ENCODE results near the gene MTREX. TPM values are rescaled to one million over a fixed set of nuclear protein-coding genes. Genes with fewer than 3 reads are reported as not detected.

MTREX gene
- 10 to 100 TPM; 19.1 to 21.2 TPM for polyA plus RNA-seq

DNA sequence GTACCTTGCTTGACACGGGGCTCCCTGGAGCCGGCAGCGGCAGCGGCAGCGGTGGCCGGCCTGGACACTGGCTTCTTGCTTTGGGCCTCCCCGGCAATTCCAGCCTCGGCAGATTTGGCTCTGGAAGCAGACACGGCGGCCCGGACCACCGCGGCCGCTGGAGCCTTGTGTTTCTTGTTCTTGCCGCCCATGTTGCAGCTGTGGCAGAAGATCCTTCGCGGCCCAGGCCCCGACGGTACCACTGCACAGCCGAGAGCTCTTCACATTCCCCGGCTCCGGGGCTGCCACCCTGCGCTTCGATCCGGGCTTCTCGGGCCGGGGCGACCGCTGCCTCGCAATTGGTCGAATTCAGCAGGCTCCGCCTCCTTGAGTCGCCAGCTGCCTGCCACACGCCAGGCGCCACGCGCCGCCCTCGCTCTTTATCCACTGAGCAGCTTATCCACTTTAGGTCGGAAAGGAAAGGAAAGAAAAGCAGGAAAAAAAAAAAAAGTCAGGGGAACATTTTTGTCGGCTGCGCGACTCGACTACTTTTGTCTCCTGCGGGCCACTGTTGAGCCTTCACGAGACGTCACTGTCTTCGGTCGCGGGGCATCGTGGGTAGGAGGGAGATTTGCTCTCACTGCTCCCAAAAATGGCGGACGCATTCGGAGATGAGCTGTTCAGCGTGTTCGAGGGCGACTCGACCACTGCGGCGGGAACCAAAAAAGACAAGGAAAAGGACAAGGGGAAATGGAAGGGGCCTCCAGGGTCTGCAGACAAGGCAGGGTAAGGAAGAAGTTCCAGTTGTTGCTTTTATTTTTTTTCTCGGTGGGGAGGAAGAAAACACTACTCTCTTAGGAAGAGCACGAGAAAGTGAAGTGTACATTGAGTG, at the start of gene MTREX, which contains the start of gene DHX29:
Gene MTREX (plus strand): TSS at position 607 of the 871 bp plus-strand sequence. CDS start 25 bp downstream, at position 632.
Gene DHX29 (minus strand): TSS at position 312 of the 871 bp plus-strand sequence. CDS start 121 bp downstream, at position 191.
- peak within 1 kb of the TSS; percentile 73 to 84 for H3K4me3 ChIP-seq (ENCODE audit: low read depth in 1 of 2, low read length in 2 of 2)
- H3K4me1 ChIP-seq (ENCODE audit: control insufficient read depth in 2 of 2, insufficient read depth in 2 of 2, low read length in 1 of 2): no peaks in the 10 kb centered on the region
- WGBS, 2 donors: 0 to 1% methylated on average over 62 of the region's 62 CpGs
- peak within 1 kb of the TSS; percentile 92 to 99 for H3K27ac ChIP-seq (ENCODE audit: low read depth in 2 of 2, low read length in 1 of 2)
- no peaks in the 10 kb centered on the region for H3K27me3 ChIP-seq (ENCODE audit: control insufficient read depth in 1 of 2, insufficient read depth in 2 of 2, low read length in 2 of 2)
- no peaks in the 10 kb centered on the region for H3K9me3 ChIP-seq (ENCODE audit: control insufficient read depth in 2 of 2, insufficient read depth in 1 of 2, low read depth in 1 of 2, low read length in 1 of 2)
- H3K36me3 ChIP-seq (ENCODE audit: control insufficient read depth in 2 of 2, insufficient read depth in 2 of 2, low read length in 1 of 2): no peaks in the 10 kb centered on the region

DNA sequence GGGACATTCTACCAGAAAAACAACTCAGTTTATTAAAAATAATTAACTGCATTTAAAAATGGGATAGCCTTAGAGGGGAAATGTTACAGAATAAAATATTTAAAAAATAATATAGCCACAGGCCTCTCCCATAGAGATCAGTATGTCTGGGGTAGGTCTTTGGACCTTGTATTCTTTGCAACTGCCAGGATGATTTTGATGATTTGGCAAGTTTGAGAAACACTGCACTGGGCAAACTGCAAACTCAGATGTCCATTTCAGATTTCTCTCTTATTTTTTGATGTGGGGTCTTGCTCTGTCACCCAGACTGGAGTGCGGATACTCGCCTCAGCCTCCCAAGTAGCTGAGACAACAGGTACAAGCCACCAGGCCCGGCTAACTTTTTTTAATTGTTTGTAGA, 49.5 kb upstream of the MTREX start:
- Histone ChIP-seq H3K27ac (ENCODE audit: low read depth in 2 of 2, low read length in 1 of 2) (no peak overlapping the region), H3K4me3 (ENCODE audit: low read depth in 1 of 2, low read length in 2 of 2) (no peak overlapping the region), H3K36me3 (ENCODE audit: control insufficient read depth in 2 of 2, insufficient read depth in 2 of 2, low read length in 1 of 2) (peaks cover 3 to 5% of the 10 kb centered on the region in 2 donors), H3K9me3 (ENCODE audit: control insufficient read depth in 2 of 2, insufficient read depth in 1 of 2, low read depth in 1 of 2, low read length in 1 of 2) (no peaks in the 10 kb centered on the region), H3K4me1 (ENCODE audit: control insufficient read depth in 2 of 2, insufficient read depth in 2 of 2, low read length in 1 of 2) (no peaks in the 10 kb centered on the region), H3K27me3 (ENCODE audit: control insufficient read depth in 1 of 2, insufficient read depth in 2 of 2, low read length in 2 of 2) (no peaks in the 10 kb centered on the region)
- 93 to 95% methylated on average over 3 of the region's 3 CpGs for WGBS, 2 donors

DNA sequence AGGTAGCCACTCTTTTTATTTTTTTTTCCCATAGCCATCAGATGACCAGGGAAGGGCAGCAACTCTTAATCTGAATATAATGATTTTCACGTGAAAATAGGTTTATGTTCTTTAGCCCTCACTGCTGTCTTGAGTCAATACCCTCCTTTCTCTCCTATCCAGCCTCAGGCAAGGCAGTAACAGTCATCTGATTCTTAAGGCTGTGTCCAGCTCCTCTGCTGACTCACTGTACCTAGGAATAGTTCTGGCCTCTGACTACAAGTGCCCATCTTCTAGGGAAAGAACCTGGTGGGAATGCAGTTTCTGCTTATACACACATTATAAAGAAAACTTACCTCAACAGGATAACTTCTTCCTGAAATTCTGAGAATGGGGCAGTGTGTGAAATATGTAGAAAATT, 31.0 kb upstream of the MTREX start:
- H3K27ac ChIP-seq (ENCODE audit: low read depth in 2 of 2, low read length in 1 of 2): no peak overlapping the region
- 67 to 87% methylated on average over 1 of the region's 1 CpG for WGBS, 2 donors
- no peaks in the 10 kb centered on the region for H3K4me1 ChIP-seq (ENCODE audit: control insufficient read depth in 2 of 2, insufficient read depth in 2 of 2, low read length in 1 of 2)
- H3K4me3 ChIP-seq (ENCODE audit: low read depth in 1 of 2, low read length in 2 of 2): no peak overlapping the region
- H3K27me3 ChIP-seq (ENCODE audit: control insufficient read depth in 1 of 2, insufficient read depth in 2 of 2, low read length in 2 of 2): no peaks in the 10 kb centered on the region
- H3K36me3 ChIP-seq (ENCODE audit: control insufficient read depth in 2 of 2, insufficient read depth in 2 of 2, low read length in 1 of 2): peaks cover 10% of the 10 kb centered on the region in 2 donors
- H3K9me3 ChIP-seq (ENCODE audit: control insufficient read depth in 2 of 2, insufficient read depth in 1 of 2, low read depth in 1 of 2, low read length in 1 of 2): no peaks in the 10 kb centered on the region

DNA sequence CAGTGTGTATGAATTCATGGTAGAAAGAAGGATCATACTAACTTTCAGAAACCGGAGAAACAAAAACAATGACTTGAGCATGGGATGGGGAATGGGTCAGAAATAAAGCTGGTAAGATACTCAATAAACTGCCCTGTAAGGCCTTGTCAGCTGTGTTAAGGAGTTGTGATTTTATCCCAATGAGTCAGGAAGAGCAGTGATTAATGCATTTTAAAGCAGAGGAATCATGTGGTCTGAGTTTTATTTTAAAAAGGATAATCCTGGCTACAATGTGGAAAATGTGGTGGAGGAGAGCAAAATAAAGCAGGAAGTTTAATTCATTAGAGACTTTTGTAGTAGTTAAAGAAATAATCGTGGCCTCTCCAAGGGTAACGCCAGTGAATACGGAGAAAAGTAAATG, 29.0 kb upstream of the MTREX start:
- Histone ChIP-seq H3K9me3 (ENCODE audit: control insufficient read depth in 2 of 2, insufficient read depth in 1 of 2, low read depth in 1 of 2, low read length in 1 of 2) (no peaks in the 10 kb centered on the region), H3K36me3 (ENCODE audit: control insufficient read depth in 2 of 2, insufficient read depth in 2 of 2, low read length in 1 of 2) (peaks cover 8 to 12% of the 10 kb centered on the region in 2 donors), H3K27ac (ENCODE audit: low read depth in 2 of 2, low read length in 1 of 2) (no peak overlapping the region), H3K4me3 (ENCODE audit: low read depth in 1 of 2, low read length in 2 of 2) (no peak overlapping the region), H3K4me1 (ENCODE audit: control insufficient read depth in 2 of 2, insufficient read depth in 2 of 2, low read length in 1 of 2) (no peaks in the 10 kb centered on the region), H3K27me3 (ENCODE audit: control insufficient read depth in 1 of 2, insufficient read depth in 2 of 2, low read length in 2 of 2) (no peaks in the 10 kb centered on the region)
- 85 to 95% methylated on average over 4 of the region's 4 CpGs for WGBS, 2 donors

DNA sequence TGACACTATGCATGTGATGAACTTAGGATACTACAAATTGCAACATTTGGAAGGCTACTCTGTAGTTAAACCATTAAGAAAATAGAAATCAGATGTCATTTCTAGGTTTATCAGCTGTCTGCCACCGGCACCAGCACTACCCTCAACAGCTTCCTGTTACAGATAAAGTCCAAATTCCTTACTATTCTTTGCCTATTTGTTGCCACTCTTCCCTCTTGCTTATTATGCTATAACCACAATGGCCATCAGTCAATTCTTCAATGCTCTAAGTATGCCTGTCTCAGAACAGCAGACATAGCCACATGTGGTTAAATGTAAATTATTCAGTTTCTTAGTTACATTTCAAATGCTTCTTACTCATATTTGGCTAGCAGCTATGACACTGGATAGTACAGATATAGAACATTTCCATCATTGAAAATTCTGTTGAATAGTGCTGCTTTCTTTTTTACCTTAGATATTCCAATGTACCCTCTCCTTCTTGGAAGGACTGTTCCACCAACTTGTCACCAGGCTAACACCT, 21.3 kb upstream of the MTREX start:
- no peaks in the 10 kb centered on the region for H3K9me3 ChIP-seq (ENCODE audit: control insufficient read depth in 2 of 2, insufficient read depth in 1 of 2, low read depth in 1 of 2, low read length in 1 of 2)
- H3K4me1 ChIP-seq (ENCODE audit: control insufficient read depth in 2 of 2, insufficient read depth in 2 of 2, low read length in 1 of 2): no peaks in the 10 kb centered on the region
- WGBS, 2 donors: 65 to 85% methylated on average over 1 of the region's 1 CpG
- H3K4me3 ChIP-seq (ENCODE audit: low read depth in 1 of 2, low read length in 2 of 2): no peak overlapping the region
- H3K27ac ChIP-seq (ENCODE audit: low read depth in 2 of 2, low read length in 1 of 2): no peak overlapping the region
- H3K36me3 ChIP-seq (ENCODE audit: control insufficient read depth in 2 of 2, insufficient read depth in 2 of 2, low read length in 1 of 2): peaks cover 2 to 5% of the 10 kb centered on the region in 2 donors
- no peaks in the 10 kb centered on the region for H3K27me3 ChIP-seq (ENCODE audit: control insufficient read depth in 1 of 2, insufficient read depth in 2 of 2, low read length in 2 of 2)

DNA sequence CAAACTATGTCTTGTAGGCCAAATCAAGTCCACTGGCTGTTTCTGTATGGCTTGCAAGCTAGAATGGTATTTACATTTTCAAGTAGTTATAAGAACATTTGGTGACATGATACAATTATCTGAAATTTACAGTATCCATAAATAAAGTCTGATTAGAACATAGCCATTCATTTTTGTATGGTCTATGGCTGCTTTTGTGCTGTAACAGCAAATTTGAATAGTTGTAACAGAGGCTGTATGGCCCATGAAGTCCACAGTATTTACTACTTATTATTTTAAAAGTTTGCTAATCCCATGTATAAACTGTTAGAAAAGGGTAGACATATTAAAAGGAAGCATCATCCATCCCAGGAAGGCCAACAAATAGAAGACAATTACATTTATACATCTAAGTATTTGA, 18.0 kb upstream of the MTREX start:
- Histone ChIP-seq H3K36me3 (ENCODE audit: control insufficient read depth in 2 of 2, insufficient read depth in 2 of 2, low read length in 1 of 2) (peaks cover 1 to 4% of the 10 kb centered on the region in 2 donors), H3K4me1 (ENCODE audit: control insufficient read depth in 2 of 2, insufficient read depth in 2 of 2, low read length in 1 of 2) (no peaks in the 10 kb centered on the region), H3K9me3 (ENCODE audit: control insufficient read depth in 2 of 2, insufficient read depth in 1 of 2, low read depth in 1 of 2, low read length in 1 of 2) (peaks cover 0 to under 1% of the 10 kb centered on the region in 2 donors), H3K27me3 (ENCODE audit: control insufficient read depth in 1 of 2, insufficient read depth in 2 of 2, low read length in 2 of 2) (no peaks in the 10 kb centered on the region), H3K27ac (ENCODE audit: low read depth in 2 of 2, low read length in 1 of 2) (no peak overlapping the region), H3K4me3 (ENCODE audit: low read depth in 1 of 2, low read length in 2 of 2) (no peak overlapping the region)

DNA sequence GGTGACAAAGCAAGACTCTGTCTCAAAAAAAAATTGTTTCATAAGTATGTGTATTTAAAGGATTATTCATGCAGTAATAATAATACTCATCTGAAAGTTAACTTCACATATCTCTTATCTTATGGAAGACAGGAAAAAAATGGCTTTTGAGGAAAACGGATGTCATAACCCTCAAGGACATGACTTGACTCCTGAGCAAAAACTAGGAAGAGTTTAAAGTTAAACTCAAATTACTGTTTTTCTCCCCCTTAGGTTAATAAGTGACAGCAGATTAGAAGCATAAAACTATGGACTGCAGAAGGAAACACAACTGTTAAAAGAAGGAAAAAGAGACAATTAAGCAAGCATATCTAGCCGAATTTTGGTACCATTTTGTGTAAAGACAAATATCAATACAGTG, 16.8 kb upstream of the MTREX start:
- Histone ChIP-seq H3K4me3 (ENCODE audit: low read depth in 1 of 2, low read length in 2 of 2) (no peak overlapping the region), H3K27me3 (ENCODE audit: control insufficient read depth in 1 of 2, insufficient read depth in 2 of 2, low read length in 2 of 2) (no peaks in the 10 kb centered on the region), H3K4me1 (ENCODE audit: control insufficient read depth in 2 of 2, insufficient read depth in 2 of 2, low read length in 1 of 2) (no peaks in the 10 kb centered on the region), H3K36me3 (ENCODE audit: control insufficient read depth in 2 of 2, insufficient read depth in 2 of 2, low read length in 1 of 2) (peaks cover 0 to 5% of the 10 kb centered on the region in 2 donors), H3K9me3 (ENCODE audit: control insufficient read depth in 2 of 2, insufficient read depth in 1 of 2, low read depth in 1 of 2, low read length in 1 of 2) (peaks cover 0 to 2% of the 10 kb centered on the region in 2 donors), H3K27ac (ENCODE audit: low read depth in 2 of 2, low read length in 1 of 2) (no peak overlapping the region)
- 85 to 90% methylated on average over 2 of the region's 2 CpGs for WGBS, 2 donors

DNA sequence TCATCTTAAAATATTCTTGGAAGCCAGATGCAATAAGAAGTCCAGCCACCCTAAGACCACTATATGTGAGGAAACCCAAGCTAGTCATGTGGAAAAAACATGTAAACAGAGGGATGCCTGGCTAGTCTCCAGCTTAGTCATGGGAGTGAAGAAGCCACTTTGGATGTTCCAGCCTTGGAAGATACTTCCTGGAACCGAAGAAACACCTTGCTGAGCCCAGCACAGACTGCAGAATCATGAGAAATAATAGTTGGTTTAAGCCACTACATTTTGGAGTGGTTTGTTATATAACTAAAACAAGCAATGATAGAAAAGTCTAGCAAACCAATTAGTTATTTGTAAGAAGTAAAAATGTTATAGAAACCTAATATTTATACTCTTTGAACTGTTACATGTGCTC, 12.9 kb upstream of the MTREX start:
- Histone ChIP-seq H3K27me3 (ENCODE audit: control insufficient read depth in 1 of 2, insufficient read depth in 2 of 2, low read length in 2 of 2) (no peaks in the 10 kb centered on the region), H3K36me3 (ENCODE audit: control insufficient read depth in 2 of 2, insufficient read depth in 2 of 2, low read length in 1 of 2) (peaks cover 0 to 5% of the 10 kb centered on the region in 2 donors), H3K9me3 (ENCODE audit: control insufficient read depth in 2 of 2, insufficient read depth in 1 of 2, low read depth in 1 of 2, low read length in 1 of 2) (peaks cover 0 to 2% of the 10 kb centered on the region in 2 donors), H3K27ac (ENCODE audit: low read depth in 2 of 2, low read length in 1 of 2) (no peak overlapping the region), H3K4me3 (ENCODE audit: low read depth in 1 of 2, low read length in 2 of 2) (no peak overlapping the region), H3K4me1 (ENCODE audit: control insufficient read depth in 2 of 2, insufficient read depth in 2 of 2, low read length in 1 of 2) (no peaks in the 10 kb centered on the region)
- 99 to 100% methylated on average over 1 of the region's 1 CpG for WGBS, 2 donors

DNA sequence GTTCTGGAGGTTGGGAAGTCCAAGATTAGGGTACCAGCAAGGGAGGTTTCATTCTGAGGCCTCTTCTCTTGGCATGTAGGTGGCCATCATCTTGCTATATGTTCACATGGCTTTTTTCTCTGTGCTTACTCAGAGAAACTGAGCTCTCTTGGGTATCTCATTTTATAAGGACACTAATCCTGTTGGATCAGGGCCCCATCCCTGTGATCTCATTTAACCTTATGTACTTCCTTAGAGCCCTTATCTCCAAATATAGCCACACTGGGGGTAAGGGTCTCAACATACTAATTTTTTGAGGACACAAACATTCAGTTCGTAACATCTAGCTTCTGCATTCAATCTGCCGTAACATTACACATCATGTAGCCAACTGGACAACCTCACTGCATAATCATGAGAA, 6.9 kb upstream of the MTREX start:
- Histone ChIP-seq H3K27ac (ENCODE audit: low read depth in 2 of 2, low read length in 1 of 2) (no peak overlapping the region), H3K4me1 (ENCODE audit: control insufficient read depth in 2 of 2, insufficient read depth in 2 of 2, low read length in 1 of 2) (no peaks in the 10 kb centered on the region), H3K27me3 (ENCODE audit: control insufficient read depth in 1 of 2, insufficient read depth in 2 of 2, low read length in 2 of 2) (no peaks in the 10 kb centered on the region), H3K9me3 (ENCODE audit: control insufficient read depth in 2 of 2, insufficient read depth in 1 of 2, low read depth in 1 of 2, low read length in 1 of 2) (no peaks in the 10 kb centered on the region), H3K36me3 (ENCODE audit: control insufficient read depth in 2 of 2, insufficient read depth in 2 of 2, low read length in 1 of 2) (no peaks in the 10 kb centered on the region), H3K4me3 (ENCODE audit: low read depth in 1 of 2, low read length in 2 of 2) (no peak overlapping the region)
- 97 to 98% methylated on average over 2 of the region's 2 CpGs for WGBS, 2 donors

Measured in esophagus (tissue), 2 donors.